Tibial artery (tissue), 4 donors: ENCODE measurements around the gene SMIM20.

Experiments
- DNase-seq, 2 donors: peaks; one replicate each; pipeline ENCODE4 v3.0.0-alpha.2; 2019
- H3K27ac ChIP-seq, 2 donors: fragments of 200-600 bp; sonication (generic) in 1 of 2; 1 replicate in 1 of 2; 2 replicates in 1 of 2; pipeline ENCODE4 v1.5.1; 2018 to 2019; ENCODE audit warnings: mild to moderate bottlenecking in 1 of 2
- H3K27me3 ChIP-seq, 2 donors: fragments of 200-600 bp; sonication (generic) in 1 of 2; one replicate each; pipeline versions ENCODE4 v1.5.1 to v1.6.0; 2016 to 2019
- H3K36me3 ChIP-seq, 3 donors: fragments of 200-600 bp; sonication (generic) in 2 of 3; one replicate each; pipeline ENCODE4 v1.5.1; 2016 to 2019; ENCODE audit warnings: mild to moderate bottlenecking in 2 of 3
- H3K4me1 ChIP-seq, 4 donors: fragments of 200-600 bp; sonication (generic) in 2 of 4; 1 replicate in 3 of 4; 2 replicates in 1 of 4; pipeline ENCODE4 v1.5.1; 2016 to 2019
- H3K4me3 ChIP-seq, 2 donors: fragments of 200-600 bp; sonication (generic) in 1 of 2; 1 replicate in 1 of 2; 2 replicates in 1 of 2; pipeline ENCODE4 v1.5.1; 2018 to 2019; ENCODE audit warnings: mild to moderate bottlenecking in 2 of 2
- H3K9me3 ChIP-seq, 3 donors: fragments of 200-600 bp; sonication (generic) in 1 of 3; one replicate each; pipeline ENCODE4 v1.5.1; 2016 to 2019
- CTCF ChIP-seq, 2 experiments: fragments of 200-600 bp in 1 of 2; fragments of 450-650 bp in 1 of 2; IDR thresholded peaks; one replicate each; pipeline ENCODE4 v1.5.1; 2017 to 2019; ENCODE audit warnings: antibody characterized with exemption in 2 of 2, mild to moderate bottlenecking in 1 of 2, moderate library complexity in 1 of 2
- intact Hi-C: fragments of 100-400 bp; cut with DNase I; formaldehyde crosslinking; loops from one replicate; pipeline ENCODE4 v1.15.0; 2023; ENCODE audit warnings: low total_unique reads

Gene SMIM20

GRCh38 chr4:25970226-25970675 is 56.2 kb downstream of the SMIM20 start:
- no peak for TF ChIP-seq CTCF (IDR thresholded peaks at IDR 0.05)
- no peaks in the 10 kb centered on the region for H3K27me3 ChIP-seq
- no peaks in the 10 kb centered on the region for H3K36me3 ChIP-seq
- no peaks in the 10 kb centered on the region for H3K4me1 ChIP-seq
- H3K4me3 ChIP-seq = no peak overlapping the region
- intact Hi-C loops = no loop called here
- no peak overlapping the region for H3K27ac ChIP-seq
- no peaks in the 10 kb centered on the region for H3K9me3 ChIP-seq
- DNase-seq = peak in 1 of 2 donors; percentile 66

GRCh38 chr4:25970691-25971432 is 56.8 kb downstream of the SMIM20 start:
- H3K27ac ChIP-seq = no peak overlapping the region
- intact Hi-C loops = no loop called here
- H3K9me3 ChIP-seq = no peaks in the 10 kb centered on the region
- no peaks in the 10 kb centered on the region for H3K36me3 ChIP-seq
- H3K4me1 ChIP-seq = no peaks in the 10 kb centered on the region
- peak in 1 of 2 donors; percentile 55 for DNase-seq
- no peak overlapping the region for H3K4me3 ChIP-seq
- H3K27me3 ChIP-seq = no peaks in the 10 kb centered on the region
- no peak for TF ChIP-seq CTCF (IDR thresholded peaks at IDR 0.05)

GRCh38 chr4:25972366-25972765 is 58.3 kb downstream of the SMIM20 start:
- no peak for TF ChIP-seq CTCF (IDR thresholded peaks at IDR 0.05)
- no peaks in the 10 kb centered on the region for H3K27me3 ChIP-seq

GRCh38 chr4:25972984-25973745 is 59.1 kb downstream of the SMIM20 start:
- intact Hi-C loops = no loop called here
- H3K27ac ChIP-seq = no peak overlapping the region
- no peak for TF ChIP-seq CTCF (IDR thresholded peaks at IDR 0.05)
- H3K4me3 ChIP-seq = no peak overlapping the region
- H3K27me3 ChIP-seq = no peaks in the 10 kb centered on the region
- DNase-seq = peak in 1 of 2 donors; percentile 43
- no peaks in the 10 kb centered on the region for H3K4me1 ChIP-seq
- no peaks in the 10 kb centered on the region for H3K36me3 ChIP-seq
- H3K9me3 ChIP-seq = no peaks in the 10 kb centered on the region

More at GRCh38 chr4:25972366-25972765, 58.3 kb downstream of the SMIM20 start:
- intact Hi-C loops = no loop called here
- Histone ChIP-seq H3K4me3 (no peak overlapping the region), H3K36me3 (no peaks in the 10 kb centered on the region), H3K4me1 (no peaks in the 10 kb centered on the region), H3K9me3 (no peaks in the 10 kb centered on the region), H3K27ac (no peak overlapping the region)
- no peak for DNase-seq

- Histone ChIP-seq H3K36me3 (no peaks in the 10 kb centered on the region), H3K9me3 (no peaks in the 10 kb centered on the region), H3K27me3 (no peaks in the 10 kb centered on the region), H3K27ac (no peak overlapping the region), H3K4me1 (no peaks in the 10 kb centered on the region), H3K4me3 (no peak overlapping the region)
- intact Hi-C loops = no loop called here
- DNase-seq = peak in 1 of 2 donors; percentile 19
- TF ChIP-seq CTCF (IDR thresholded peaks at IDR 0.05) = no peak
These were observed 62.8 kb downstream of the SMIM20 start for GRCh38 chr4:25976780-25977179.
